GM19043 (cell line): ENCODE results near the gene NEDD4L.

Experiments used
- ATAC-seq: cut with Tn5 transposase; IDR thresholded peaks from one replicate; pipeline ENCODE4 v1.9.1; 2021; ENCODE audit warnings: low read depth; ENCODE audit not compliant: unreplicated experiment

Gene NEDD4L

DNA sequence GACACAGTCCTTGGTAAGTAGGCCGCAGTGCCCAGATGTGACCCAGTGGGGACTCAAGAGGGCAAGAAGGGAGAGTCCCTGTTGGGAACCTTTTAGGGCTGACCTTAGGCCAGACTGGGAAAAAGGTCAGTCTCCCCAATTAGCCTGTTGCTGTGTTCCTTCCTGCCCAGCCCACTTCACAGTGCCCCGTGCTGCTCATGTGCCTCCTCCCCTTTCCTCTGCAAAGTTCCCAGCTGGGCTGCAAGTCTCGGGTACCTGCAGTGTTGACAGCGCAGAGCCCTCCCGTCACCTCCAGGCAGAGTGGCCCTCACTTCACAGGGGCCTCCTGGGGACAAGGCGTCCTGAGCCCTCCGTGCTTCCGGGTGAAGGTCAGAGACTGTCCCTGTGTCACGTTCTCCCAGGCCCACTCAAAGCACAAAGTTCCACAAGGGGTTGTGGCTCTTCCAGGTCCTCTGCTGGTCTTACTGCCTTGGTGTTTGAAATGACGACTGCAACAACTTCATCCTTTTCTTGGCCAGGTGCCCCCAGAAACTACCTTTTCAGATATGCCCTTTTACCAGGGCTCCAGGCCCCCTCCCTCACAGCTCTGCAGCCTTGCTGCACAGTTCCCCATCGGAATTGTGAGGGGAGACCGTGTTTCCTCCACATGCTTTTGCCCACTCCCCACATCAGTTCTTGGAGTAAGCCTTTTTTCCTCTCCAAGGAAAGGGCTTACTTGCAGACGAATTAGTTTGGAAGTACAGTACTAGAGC, 359.1 kb downstream of the NEDD4L start:
- ATAC-seq, result no peak

DNA sequence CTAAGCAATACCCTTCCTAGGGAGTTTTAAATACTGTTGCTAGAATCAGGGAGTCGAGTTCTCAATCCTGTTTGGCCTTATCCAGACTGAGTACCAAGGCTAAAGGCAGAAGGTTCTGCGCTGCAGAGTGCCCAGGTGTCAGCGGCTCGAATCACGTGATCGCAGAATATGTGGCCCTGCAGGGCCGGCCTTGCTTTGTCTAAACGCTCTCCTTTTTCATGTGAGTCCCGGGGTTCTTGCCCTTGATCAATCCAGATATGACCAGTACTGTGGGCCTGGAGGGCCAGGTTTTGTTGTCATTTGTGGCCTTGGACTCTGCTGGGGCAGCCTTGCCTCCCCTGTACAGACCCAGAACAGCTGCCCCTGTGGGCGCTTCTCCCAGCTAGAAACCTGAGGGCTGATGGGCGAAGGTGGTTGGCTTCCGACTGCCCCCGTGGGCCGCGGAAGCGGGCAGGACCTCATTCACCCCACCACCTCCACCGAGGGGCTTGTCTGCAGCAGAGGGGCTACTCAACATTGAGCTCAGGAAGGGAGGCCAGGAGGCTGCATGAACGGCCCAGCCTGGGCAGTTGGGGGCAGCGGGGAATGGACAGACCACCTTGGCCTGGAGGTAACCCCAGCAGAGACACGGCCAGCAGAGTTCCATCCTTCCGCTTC, 359.9 kb downstream of the NEDD4L start:
- ATAC-seq, result no peak

DNA sequence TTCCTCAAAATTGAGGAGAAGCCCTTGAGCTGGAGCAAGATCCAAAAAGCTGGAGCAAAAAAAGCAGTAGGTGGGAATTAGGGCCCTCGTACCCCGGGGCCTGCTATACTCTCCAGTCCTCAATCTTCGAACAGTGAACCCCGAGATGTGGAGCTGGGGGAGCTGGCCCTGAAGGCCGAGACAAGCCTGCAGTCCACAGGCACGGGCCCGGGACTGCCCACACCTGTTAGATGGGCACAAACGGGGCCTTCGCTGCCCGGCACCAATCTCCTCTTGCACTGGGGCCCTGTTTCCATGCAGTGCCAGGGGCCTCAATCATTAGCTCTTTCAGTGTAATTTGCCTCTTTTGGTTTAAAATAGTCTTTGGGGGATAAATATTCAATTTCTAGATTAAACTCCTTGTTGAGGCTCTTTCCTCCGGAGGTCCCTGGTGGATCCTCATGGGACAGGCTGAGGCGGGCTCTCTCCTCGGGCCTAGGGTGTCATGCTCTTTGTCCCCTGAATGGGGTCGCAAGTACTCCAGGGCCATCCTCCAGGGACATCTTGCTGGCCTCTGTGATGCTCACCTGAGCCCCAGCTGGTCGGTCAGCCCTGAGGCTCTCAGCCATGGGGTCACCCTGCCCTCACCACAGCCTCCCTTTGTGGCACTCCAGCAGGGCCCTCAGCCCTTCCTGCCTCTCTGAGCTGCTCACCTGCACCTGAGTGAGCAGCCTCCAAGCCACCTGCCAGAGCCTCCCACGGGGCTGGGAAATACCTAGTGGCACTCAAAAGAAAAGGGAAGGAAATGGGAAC, 361.3 kb downstream of the NEDD4L start:
- ATAC-seq, result no peak

DNA sequence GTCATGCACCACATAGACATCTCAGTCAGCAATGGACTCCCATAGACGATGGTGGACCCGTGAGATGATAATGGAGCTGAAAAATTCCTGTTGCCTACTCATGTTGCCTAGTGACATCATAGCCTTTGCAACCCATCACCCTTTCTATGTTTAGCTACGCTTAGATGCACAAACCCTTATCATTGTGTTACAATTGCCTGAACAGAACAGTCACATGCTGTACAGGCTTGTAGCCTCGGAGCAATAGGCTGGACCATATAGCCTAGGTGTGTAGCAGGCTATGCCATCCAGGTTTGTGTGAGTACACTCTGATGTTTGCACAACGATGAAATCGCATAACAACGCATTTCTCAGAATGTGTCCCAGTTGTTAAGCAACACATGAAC, 363.2 kb downstream of the NEDD4L start:
- ATAC-seq, result no peak

DNA sequence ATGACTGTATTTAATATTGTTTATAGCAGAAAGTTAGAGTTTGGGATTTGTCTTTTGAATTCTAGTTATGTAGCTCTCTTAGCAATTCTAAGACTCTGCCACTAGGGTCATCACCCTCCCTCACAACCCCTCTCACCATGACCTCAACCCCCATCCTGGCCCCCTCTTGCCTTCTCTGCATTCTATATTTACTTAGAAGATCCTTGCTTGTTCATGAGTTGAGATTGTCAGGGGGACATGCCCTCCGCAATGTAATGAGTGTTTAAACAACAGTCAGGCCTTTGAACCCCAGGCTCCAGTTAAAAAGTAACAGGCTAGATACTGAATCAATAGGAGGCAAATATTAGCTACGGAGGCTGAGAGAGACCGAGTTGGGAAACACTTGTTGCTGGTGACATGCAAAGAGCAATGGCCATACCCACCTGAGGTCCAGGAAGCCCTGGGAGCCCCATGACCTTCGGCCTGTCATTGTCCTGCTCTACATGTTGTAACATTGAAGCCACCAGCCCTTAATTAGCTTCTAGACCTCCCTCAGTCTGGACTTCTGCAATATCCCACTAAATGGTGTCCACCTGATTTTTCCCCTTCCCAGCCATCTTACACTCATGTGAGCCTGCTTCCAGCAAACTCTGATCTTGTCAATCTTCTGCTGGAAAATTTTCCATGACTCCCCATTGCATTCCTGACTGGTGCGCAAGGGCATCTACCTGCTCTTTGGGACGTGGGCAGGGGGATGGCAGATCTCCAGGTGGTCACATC, 363.8 kb downstream of the NEDD4L start:
- no peak for ATAC-seq

DNA sequence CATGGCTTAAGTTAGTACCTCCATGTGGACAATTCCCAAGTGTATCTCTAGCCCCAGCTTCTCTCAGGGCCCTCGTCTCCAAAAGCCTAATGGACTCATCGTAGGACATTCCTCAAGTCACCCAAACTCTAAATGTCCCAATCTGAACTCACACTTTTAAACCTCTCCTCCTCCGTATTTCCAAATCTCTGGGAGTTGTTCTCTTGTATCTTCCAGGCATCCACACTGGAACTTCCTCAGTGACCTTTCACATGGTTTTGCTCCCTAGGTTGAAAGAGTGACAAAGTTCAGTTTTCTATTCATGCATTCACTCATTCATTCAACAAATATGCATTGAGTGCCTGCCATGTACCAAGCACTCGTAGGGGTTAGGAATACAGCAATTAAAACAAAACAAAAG, 364.6 kb downstream of the NEDD4L start:
- ATAC-seq, result no peak

DNA sequence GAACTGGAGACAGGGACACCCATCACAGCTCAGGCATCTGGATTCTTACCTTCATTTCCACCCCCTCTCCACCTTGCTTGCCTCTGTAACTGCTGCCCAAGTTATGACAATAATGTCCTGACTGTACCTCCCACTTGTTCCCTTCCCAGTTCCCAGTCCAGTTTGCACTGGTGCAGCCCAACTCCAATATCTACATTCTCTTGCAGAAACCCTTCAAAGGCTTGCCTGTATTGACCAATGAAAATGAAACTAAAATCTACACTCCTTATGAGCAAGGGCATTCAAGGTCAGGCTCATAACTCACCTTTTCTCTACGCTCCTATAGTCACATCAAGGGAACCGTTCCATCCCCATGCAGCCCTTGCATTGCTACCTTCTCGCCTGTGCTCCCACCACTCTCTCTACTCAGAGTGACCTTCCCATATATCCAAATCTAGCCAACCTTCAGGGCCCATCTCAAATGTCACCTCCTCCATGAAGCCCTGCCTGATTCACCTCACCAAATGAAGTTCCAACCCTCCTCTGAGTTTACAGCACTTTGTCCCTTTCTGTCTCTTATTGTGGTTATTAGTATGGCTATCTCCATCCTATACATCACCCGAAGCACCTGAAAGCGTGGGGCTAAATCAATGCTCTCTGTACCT, 365.9 kb downstream of the NEDD4L start:
- ATAC-seq, result no peak

DNA sequence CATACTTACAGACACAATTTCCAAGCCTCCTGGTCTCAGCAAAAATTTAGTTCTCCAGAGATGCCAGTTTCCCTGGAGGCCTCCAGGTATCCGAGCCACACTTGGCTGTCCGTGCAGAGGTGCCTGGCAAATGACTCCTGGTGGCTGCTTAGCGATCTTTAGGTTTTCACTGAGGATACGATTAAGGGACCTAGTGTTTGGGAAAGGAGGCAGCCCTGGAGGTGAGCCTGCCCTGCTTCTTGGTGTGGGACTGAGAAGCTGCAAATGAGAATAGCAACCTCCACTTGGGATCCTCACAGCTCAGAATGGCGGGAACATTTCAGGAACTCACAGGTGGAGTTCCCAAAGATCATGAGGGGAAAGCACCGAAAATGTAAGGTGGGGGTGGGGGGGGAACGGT, 367.3 kb downstream of the NEDD4L start:
- no peak for ATAC-seq

DNA sequence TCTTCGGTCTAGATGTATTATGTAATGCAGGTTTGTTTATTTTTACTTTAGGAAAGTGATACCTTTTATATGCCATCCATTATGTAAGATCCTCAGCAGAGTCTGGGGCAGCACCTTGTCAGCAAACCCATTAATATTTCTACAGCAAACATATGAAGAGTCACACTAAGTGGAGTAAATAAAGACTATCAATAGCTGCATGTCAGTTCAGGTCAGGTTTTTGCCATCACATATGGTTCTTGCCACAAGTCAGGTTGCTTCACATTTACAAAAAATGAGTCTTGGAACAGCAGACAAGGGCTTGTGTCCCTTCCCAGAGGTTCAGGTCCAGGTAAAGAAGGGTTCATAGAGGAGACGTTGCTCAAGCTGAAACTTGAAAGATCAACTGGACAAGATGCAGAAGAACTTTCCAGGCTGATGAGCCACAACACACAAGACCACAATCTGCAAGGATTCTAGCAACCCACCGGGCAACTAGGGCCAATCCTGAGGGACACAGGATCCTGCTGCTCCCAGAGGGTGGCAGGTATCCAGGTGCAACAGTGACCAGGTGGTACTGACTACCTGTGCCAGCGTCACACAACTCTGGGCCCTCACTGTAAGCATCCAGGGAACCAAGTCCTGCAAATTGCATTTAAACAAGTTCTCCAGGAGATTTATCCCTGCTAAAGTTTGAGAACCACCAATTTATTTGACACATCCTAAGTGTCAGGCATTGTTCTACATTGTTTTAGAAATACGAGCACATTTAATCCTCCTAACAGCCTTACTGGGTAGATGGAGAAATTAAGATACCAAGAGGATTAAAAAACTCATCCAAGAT, 369.0 kb downstream of the NEDD4L start:
- ATAC-seq, result no peak

DNA sequence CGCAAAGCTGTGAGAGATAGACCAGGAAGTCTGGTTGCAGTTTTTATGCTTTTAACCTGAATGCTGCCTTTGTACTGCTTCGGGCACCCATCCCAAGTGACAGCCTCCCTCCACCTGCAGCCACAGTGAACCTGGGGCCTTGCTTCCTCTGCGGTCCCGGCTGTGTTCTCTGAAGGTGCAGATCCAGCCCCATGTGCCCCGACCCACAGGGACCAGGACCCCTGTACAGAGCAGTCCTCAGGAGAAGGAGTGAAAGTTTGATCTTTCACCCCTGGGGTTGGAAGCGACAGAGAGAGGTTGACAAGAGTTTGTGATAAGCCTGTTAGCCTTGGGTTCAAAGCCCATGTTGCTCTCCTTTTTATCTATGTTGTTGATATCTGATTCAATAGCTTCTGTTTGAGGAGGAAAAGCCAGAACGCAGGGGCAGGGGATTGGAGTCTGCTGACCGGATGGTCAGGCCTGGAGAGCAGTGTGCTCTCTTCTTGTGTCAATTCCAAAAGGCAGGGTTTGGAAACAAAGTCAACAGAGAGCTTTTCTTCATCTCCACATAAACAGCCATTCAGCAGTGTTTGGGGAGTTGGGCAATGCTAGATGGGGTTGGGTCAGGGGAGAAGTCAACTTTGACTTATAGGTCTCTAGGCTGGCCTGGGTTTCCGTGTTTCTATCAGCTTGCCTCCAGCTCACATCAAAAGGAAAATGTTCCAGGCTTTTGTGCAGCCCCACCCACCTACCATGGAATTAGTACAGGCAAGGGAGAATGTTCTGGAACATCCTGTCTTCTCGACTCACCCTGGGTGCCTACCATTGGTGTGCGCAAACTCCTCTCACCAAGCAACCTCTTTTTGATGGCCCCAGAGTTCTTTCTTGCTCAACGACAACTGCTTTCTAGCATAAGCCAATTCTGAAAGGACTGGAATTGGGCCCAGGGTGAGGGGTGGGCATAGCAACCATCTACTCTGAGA, 369.9 kb downstream of the NEDD4L start:
- no peak for ATAC-seq

DNA sequence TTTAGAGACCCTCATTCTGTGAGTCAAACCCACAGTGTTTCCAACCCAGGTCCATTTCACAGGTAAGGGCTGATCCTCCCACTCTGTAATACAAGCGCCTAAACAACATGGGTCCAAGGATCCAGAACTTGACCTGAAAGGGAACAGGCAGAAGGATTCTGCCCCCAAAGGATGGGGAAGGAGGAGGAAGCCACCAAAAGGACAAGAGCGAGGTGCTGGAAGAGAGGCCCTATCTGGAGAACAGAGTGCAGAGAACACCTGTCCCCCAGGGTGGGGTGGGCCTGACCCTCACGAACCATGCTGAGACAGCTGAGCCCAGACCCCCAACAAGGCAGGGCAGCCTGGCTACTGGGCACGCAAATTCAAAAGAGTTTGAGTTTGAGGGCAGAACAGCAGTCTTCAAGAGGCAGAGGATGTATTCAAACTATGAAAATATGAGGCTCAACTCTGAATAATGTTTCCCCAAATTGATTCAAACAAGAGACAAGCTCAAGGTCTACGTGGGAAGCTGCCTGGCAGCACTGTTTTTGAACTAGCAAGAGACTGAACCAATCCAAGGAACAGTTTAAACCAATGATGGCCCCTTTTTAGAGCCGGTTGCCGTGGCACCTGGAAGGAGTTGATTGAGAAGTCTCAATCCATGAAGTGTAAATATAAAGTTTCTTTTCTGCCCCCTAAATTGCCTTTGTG, 372.1 kb downstream of the NEDD4L start:
- no peak for ATAC-seq

DNA sequence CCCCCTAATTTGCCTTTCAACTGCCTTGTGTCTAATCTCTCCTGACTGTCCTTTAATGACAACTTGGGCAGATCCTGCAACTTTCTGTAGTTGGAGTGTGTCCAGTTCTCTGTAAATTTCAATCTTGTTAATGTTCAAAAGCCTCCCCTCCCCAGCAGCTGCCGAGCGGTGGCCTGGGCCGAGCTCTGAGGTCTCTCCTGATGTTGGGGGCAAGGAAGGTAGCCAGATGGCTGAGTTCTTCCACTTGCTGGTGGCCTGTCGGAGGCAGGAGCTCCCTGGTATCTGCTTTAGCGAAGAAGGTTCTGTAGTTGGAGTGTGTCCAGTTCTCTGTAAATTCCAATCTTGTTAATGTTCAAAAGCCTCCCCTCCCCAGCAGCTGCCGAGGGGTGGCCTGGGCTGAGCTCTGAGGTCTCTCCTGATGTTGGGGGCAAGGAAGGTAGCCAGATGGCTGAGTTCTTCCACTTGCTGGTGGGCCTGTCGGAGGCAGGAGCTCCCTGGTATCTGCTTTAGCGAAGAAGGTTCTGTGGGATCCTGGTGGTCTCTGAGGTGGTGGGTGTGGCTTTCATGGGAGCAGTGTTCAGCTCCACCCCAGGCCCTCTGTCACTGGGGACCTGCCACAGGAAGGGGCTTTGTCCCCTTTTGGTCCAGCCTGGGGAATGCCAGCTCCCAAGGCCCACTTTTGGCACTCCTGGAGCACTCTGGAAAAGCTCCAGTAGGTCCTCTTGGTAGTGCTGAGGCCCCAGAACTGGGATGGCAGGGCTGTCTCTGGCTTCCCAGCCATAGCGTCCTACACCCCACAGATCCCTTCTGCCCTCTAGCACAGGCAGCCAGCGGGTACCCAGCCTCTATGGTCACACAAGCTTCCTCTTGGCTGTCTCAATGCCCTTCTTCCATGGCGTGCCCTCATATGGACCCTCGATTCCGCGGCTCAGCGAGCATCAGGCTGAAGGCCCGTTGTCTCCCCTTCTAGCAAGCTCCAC, 373.0 kb downstream of the NEDD4L start:
- ATAC-seq, result no peak

DNA sequence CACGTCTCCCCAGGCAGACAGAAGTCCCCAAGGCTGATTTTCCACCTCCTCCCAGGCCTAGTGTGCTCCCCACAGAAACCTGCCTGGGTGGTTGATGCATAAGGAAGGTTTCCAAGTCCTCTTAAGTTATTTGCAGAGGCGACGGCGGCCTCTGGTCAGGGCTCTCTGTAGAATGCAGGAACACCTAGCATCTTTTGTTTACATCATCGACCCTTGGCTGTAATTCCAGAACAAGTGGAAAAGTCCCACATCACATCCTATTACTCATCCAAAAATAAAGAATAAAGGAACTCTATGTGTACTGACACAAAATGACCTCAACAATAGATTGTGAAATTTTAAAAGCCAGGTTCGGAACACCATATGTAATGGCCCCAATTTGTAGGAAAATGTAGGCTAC, 373.7 kb downstream of the NEDD4L start:
- ATAC-seq, result no peak

DNA sequence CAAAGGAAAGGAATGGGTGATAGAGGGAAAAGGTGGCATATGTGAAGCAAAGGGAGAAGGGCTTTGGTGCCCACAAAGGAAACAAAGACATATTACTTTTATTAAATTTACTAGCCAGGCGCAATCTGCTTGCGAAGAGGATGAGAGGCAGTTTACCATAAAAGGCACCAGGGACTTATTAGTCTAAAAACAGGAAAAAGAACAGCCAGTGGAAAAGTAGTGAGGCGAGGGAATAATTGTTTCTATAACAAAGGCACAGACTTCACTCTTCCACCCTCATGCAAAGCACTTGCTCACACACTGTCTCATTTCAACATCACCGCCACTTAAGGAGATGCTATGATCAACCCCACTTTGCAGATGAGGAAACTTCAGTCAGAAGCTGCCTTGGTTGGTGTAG, 374.3 kb downstream of the NEDD4L start:
- no peak for ATAC-seq

DNA sequence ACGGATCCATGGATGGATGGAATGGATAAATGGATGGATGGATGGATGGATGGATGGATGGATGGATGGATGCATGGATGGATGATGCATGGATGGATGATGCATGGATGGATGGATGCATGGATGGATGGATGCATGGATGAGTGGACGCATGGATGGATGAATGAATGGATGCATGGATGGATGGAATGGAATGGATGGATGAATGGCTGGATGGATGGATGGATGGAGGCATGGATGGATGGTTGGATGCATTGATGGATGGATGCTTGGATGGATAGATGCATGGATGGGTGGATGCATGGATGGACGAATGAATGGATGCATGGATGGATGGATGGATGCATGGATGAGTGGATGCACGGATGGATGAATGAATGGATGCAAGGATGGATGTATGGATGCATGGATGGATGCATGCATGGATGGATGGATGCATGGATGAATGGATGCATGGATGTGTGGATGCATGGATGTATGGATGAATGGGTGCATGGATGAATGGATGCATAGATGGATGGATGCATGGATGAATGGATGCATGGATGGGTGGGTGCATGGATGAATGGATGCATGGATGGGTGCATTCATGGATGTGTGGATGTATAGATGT, 375.7 kb downstream of the NEDD4L start:
- ATAC-seq, result no peak

DNA sequence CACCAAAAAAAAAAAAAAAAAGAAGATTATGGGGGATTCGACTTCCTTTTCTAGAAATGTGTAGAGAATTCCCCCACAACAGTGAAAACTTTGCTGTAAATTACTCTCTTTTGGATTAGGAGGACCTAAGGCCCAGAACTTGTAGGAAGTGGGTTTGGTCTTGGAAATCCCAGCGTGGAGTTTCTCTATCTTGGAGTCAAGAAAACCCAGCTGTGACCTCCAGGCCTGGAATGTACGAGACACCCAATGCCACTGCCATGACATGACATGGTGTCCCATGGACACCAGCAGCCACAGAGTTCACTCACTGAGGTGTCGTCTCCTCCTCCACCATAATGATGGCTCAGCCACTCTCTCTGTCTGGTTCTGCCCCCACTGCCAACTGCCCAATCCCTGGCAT, 382.6 kb downstream of the NEDD4L start:
- ATAC-seq, result no peak
